Stimulated activated CD8-positive, alpha-beta memory T cell treated with anti-CD3 and anti-CD28 coated beads, Interleukin-4, amount 100 ng/mL, for 1 hour (primary cell): ENCODE measurements around the gene TFAP2C.

ENCODE experiments used
- DNase-seq, 2 donors: peaks; one replicate each; pipeline ENCODE4 v3.0.0-alpha.2; 2020; ENCODE audit warnings: low read depth in 2 of 2, low spot score in 1 of 2

The TFAP2C gene

GRCh38 chr20:56628873-56629463 lies at the start of gene TFAP2C:
TSS of gene TFAP2C (plus strand) at chr20:56629306. CDS start at chr20:56629545, 239 bp downstream.
- DNase-seq, result no peak

- DNase-seq, result no peak
Measured at GRCh38 chr20:56580226-56580625, 48.9 kb upstream of the TFAP2C start.

GRCh38 chr20:56581701-56582100 lies 47.4 kb upstream of the TFAP2C start:
- no peak for DNase-seq

GRCh38 chr20:56582542-56582941 lies 46.6 kb upstream of the TFAP2C start:
- DNase-seq, result no peak

GRCh38 chr20:56584916-56585315 lies 44.2 kb upstream of the TFAP2C start:
- DNase-seq, result no peak

- DNase-seq, result no peak
Measured at GRCh38 chr20:56587307-56588041, 41.6 kb upstream of the TFAP2C start.

- no peak for DNase-seq
Measured at GRCh38 chr20:56588996-56589395, 40.1 kb upstream of the TFAP2C start.

- DNase-seq, result no peak
Measured at GRCh38 chr20:56589633-56590032, 39.5 kb upstream of the TFAP2C start.

GRCh38 chr20:56590888-56591287 lies 38.2 kb upstream of the TFAP2C start:
- DNase-seq, result no peak

- no peak for DNase-seq
Measured at GRCh38 chr20:56592211-56592610, 36.9 kb upstream of the TFAP2C start.

GRCh38 chr20:56592817-56593216 lies 36.3 kb upstream of the TFAP2C start:
- DNase-seq, result no peak

- DNase-seq, result no peak
Measured at GRCh38 chr20:56595746-56596475, 33.2 kb upstream of the TFAP2C start.

GRCh38 chr20:56601166-56601565 lies 27.9 kb upstream of the TFAP2C start:
- DNase-seq, result no peak

GRCh38 chr20:56604673-56605072 lies 24.4 kb upstream of the TFAP2C start:
- DNase-seq, result no peak

- no peak for DNase-seq
Measured at GRCh38 chr20:56605261-56605996, 23.7 kb upstream of the TFAP2C start.

GRCh38 chr20:56606174-56606945 lies 22.7 kb upstream of the TFAP2C start:
- DNase-seq, result no peak

- no peak for DNase-seq
Measured at GRCh38 chr20:56607061-56607704, 21.9 kb upstream of the TFAP2C start.

- no peak for DNase-seq
Measured at GRCh38 chr20:56608376-56608775, 20.7 kb upstream of the TFAP2C start.

- DNase-seq, result no peak
Measured at GRCh38 chr20:56609321-56609720, 19.8 kb upstream of the TFAP2C start.

GRCh38 chr20:56610098-56610497 lies 19.0 kb upstream of the TFAP2C start:
- no peak for DNase-seq
